ENCODE measurements around the gene MINAR1.

MINAR1 gene

DNA sequence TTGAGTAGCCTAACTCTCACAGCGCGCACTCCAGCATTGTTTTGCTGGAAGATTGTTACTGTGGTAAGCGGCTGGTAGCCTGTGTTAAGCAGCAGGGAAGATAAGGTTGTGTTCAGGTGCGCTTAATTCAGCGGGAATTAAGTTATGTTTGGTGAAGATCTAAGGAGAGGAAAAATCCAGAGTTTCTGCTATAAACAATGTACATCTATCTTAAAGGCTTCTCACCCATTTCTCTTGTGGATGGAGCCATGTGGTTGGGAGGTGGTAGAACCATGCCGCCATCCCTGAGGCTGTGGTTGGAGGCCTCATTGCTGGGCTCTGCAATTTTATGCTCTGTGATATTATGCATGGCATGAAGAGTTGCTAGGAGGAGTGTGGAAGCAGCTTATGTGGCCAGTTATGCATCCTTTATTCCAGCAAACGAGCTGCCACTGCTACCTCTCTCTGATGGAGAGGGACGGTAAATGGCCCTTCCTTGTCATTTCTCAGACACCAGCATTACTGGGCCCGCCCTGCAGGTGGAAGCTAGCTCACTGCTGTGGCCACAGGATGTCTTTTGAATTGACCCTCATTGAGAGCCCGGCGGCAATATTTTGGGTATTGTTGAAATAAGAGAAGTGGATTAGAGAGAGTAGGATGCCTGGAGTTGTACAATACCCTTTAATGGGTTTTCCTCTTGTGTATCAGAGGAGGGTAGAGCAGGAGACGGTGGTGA lies 1.3 kb downstream of the MINAR1 start:
- DNase-seq = no peak

GRCh38 chr15:79434361-79434760 lies 2.2 kb downstream of the MINAR1 start:
- no peak for DNase-seq

GRCh38 chr15:79436037-79436780 lies 4.1 kb downstream of the MINAR1 start:
- DNase-seq = no peak

DNA sequence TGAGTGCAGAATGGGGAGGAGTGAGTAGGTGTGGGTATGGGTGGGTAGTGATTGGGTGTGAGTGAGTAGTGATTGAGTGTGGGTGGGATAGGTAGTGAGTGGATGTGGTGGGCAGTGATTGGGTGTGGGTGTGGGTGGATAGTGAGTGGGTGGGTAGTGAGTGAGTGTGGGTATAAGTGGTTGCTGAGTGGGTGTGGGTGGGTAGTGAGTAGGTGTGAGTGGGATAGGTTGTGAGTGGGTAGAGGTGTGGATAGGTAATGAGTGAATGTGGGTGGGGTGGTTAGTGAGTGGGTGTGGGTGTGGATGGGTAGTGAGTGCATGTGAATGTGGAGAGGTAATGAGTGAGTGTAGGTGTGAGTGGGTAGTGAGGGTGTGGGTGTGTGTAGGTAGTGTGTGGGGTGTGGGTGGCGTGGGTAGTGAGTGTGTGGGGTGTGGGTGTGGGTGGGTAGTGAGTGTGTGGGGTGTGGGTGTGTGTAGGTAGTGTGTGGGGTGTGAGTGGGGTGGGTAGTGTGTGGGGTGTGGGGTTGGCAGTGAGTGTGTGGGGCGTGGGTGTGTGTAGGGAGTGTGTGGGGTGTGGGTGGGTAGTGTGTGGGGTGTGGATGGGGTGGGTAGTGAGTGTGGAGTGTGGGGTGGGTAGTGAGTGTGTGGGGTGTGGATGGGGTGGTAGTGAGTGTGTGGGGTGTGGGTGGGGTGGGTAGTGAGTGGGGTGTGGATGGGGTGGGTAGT lies 5.3 kb downstream of the MINAR1 start:
- no peak for DNase-seq

DNA sequence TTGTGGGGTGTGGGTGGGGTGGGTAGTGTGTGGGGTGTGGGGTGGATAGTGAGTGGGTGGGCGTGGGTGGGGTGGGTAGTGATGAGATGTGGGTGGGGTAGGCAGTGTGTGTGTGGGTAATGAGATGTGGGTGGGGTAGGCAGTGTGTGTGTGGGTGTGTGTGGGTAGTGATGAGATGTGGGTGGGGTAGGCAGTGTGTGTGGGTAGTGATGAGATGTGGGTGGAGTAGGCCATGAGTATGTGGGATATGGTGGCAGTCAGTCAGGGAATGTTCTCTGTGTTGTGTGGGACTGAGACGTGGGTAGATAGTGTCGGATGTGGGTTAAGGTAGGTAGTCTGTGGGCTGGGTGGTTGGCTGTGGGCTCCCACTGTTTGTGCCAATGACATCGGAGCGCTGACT lies 7.1 kb downstream of the MINAR1 start:
- no peak for DNase-seq

DNA sequence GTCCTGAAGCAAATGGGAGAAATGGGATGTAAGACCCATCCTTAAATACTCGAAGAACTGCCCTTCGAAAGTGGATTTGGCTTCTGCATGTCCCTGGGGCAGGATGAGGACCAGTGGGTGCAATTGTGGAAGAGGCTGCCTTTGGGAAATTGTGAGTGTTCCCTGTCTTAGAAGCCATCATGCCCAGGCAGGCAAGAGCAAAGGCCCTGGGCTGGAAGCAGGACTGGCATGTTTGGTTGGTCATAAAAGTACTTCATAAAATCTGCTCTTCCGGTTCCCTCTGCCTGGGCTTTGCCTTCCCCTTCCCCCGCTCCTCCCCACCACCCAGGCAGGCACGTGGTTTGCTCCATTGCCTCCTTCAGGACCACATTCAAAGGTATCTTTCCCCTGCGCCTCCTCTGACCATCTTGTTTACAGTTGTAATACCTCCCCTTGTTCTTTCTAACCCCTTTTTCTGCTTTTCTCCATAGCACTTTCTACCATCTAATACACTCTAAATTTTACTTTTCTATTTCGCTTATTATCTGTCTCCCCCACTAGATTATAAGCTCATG lies 8.3 kb downstream of the MINAR1 start:
- no peak for DNase-seq

DNA sequence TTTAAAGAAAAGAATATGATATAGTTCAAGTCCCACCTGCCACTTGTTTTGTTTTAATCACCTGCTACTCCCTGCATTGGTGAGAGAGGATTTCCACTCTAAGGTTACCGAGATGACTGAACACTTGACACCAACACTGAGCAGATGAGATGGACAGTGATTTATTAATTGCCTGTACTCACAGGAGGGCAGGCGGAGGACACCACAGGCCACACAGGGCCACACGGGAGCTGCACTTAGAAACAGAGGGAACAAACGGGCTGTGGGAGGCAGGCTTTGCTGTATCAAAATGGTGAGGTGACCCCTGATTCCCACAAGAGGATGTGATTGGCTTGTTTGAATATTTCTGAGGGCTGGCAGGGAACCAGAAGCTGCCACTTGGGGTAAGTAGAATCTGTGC lies 10.8 kb downstream of the MINAR1 start:
- no peak for DNase-seq

DNA sequence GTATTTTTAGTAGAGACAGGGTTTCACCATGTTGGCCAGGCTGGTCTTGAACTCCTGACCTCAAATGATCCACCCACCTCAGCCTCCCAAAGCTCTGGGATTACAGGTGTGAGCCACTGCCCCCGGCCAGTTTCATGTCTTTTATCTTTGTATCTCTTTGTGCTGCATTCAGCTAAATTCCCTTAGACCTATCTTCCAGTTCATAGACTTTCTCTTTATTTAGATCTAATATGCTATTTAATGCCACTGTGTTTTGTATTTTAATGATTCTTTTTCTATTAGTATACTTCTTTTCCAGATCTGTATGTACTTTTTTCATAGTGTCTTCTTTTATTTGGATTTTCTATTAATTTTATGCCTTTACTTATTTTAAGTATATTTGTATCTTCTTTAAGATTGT lies 14.9 kb downstream of the MINAR1 start:
- DNase-seq = no peak

DNA sequence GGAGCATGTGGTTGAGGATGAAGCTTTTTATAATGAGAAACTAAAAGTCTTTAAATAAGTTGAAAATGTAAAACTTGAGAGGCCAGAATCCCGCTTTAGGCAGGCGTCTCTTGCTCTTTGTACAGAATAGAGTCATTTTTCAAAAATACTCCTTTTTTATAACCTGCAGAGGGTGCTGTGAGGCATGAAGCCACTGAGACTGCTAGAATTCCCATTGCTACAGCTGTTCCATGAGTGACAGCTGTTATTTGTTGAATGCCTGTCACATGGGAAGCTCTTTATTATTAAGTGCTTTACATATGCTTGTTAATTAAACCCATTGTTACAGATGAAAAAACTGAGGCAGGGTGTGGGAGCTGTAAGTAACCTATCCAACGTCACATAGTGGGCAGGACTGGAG lies 18.5 kb downstream of the MINAR1 start:
- DNase-seq = no peak

- DNase-seq = no peak
Observed at GRCh38 chr15:79451361-79451999, 19.3 kb downstream of the MINAR1 start.

DNA sequence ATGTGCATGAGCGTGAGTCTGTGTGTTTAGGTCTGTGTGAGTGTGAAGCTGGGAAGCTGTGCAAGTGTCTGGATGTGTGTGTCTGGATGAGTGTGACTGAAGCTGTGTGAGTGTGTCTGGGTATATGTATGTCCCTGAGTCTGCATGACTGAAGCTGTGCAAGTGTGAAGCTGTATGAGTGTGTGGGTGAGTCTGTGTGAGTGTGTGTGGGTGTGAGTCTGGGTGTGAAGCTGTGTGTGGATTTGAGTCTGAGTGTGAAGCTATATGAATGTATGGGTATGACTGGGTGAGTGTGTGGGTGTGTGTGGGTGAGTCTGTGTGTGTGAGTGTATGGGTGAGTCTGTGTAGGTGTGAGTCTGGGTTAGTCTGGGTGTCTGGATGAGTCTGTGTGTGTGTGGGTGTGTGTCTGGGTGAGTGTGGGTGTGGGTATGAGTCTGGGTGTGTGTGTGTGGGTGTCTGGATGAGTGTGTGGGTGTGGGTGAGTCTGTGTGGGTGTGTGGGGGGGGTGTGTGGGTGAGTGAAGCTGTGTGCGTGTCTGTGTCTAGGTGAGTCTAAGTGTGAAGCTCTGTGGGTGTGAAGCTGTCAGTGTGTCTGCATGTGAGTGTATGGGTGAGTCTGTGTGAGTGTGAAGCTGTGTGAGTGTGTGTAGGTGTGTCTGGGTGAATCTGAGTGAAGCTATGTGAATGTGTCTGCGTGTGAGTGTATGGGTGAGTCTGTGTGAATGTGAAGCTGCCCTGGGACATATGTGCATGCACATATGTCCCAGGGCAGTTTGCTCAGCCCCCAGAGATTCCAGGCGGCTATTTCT lies 20.3 kb downstream of the MINAR1 start:
- DNase-seq = no peak

DNA sequence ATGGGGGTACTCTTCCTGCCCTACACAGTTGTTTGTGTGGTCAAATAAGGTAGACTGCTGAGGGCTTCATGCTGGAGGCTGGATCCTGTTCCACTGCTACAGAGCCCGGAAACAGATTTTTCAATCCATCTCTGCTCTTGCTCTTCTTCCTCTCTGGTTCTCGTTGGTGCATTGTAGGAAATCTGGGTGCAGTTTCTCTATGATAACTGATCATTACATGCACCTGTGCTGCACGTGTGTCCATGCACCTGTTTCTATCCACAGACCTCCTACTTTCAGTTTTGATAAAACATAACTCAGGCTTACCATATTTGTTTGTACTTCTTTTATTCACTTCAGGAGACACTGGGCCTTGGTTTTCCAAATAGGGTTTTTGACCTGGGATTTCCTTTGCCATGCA lies 21.3 kb downstream of the MINAR1 start:
- DNase-seq = no peak

DNA sequence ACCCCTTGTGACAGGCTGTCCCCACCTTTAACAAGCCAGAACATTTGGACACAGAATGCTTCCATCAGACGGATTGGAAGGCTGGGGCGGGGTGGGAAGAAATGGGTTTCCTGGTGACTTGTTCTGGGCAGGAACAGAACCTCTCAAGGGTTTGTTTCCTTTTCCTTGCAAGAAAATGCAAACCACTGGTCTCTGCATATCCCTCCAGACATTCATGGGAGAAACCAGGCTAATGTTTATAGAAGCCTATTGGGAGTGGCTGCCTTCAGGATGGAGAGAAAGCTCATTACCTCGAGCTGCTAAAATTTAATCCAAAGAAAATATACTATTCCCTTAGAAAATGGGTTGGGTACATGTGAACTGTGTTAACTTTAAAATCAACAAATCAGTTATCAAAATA lies 21.9 kb downstream of the MINAR1 start:
- no peak for DNase-seq

DNA sequence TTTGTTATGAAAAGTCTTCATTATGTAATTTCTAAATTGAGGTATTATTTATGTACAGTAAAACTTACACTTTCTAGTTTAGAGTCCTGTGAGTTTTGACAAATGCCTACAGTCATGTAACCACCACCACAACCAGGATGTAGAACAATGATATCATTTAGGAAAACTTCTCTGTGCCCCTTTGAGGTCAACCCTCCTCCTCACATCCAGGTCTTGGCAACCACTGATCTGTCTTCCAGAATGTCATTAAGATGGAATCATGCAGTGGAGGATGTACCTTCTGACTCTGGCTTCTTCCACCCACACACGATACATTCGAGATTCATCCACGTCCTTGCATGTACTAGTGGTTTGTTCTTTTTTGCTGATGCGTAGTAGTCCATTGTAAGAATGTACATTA lies 23.2 kb downstream of the MINAR1 start:
- no peak for DNase-seq

- no peak for DNase-seq
Observed at GRCh38 chr15:79455943-79456342, 23.8 kb downstream of the MINAR1 start.

GRCh38 chr15:79458491-79458890 lies 26.4 kb downstream of the MINAR1 start:
- no peak for DNase-seq

DNA sequence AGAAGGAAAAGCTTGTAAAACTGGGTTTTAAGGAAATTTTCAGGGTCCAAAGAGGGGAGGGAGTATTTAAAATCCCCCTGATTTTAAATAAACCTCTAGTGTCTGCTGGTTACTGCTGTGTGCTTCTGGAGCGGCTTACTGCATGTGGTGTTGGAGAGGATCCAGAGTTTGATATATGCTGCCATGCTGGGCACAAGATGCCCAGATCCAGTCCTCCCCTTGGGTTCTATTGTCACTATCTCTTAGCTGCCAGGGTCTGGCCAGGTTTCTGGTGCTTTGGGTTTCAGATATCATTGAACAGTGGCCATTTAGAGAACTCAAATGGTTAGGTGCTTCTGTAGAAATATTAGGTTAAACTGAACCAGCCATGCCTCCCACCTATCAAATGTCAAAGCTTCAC lies 27.5 kb downstream of the MINAR1 start:
- no peak for DNase-seq

- DNase-seq = no peak
Observed at GRCh38 chr15:79463043-79463780, 31.1 kb downstream of the MINAR1 start.

DNA sequence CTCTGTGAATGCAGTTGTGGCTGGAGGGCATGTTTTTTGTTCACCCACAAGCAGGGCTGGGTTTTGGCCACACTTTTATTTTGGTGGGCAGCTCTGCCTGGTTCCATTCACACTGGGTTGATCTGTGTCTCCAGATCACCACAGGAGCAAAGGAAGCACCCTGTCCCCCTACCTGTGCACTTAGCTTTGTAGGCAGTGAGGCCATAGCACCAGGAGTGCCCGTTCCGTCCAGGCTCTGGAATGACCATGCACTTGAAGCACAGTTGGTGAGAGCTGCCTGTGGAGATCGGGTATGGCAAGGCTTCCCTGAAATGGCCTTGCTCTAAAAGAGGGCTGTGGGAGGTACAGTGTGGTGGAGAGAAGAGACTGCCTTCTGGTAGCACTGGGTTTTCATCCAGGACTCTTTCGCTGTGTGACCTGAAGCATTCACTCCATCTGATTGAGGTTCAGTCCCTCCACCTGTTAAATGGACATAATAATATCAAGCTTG lies 31.7 kb downstream of the MINAR1 start:
- DNase-seq = no peak

- no peak for DNase-seq
Observed at GRCh38 chr15:79466488-79466887, 34.4 kb downstream of the MINAR1 start.

DNA sequence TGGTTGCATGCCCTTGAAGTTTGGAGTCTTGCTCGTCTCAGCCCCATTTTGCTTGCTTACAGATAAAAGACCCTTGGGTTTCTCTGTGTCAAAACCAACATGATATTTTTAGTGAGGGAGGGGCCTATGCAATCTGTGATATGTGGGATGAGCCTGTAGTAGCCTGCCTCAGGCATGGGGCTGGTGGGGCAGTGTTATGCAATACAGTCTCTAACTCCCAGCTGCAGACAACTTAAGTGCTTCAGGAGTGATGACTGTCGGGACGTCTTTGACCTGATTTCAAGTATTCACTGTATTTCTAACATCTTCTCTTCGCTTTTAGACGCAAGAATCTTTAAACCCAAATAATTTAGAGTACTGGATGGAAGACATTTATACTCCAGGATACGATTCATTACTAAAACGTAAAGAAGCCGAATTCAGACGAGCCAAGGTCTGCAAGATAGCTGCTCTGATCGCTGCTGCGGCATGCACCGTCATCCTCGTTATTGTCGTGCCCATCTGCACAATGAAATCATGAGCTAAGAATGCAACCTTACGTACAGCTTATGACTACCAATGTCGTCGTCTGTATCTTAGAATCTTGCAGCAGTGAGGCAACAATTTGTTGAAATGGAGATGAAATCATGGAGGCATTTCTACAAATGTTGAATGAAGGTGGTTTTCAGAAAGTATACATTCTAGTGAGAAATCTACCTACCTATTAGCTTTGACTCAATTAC lies 35.9 kb downstream of the MINAR1 start:
- DNase-seq = no peak

Data from hippocampal formation (tissue), 2 donors.